Mesenchymal stem cell (in vitro differentiated cells and primary cell): ENCODE measurements around the gene HOXB6.

Source experiments
- DNase-seq: peaks from one replicate; pipeline ENCODE4 v3.0.0-alpha.2; 2013
- H2AFZ ChIP-seq: one replicate; pipeline ENCODE4 v1.6.1; 2013; ENCODE audit warnings: low read depth, mild to moderate bottlenecking, control low read depth, inconsistent platforms, low read length, moderate library complexity
- H2AK5ac ChIP-seq: 2 replicates; pipeline ENCODE4 v1.6.1; 2013; ENCODE audit warnings: low read length, moderate library complexity, mild to moderate bottlenecking, inconsistent platforms; ENCODE audit not compliant: severe bottlenecking
- H2BK120ac ChIP-seq: one replicate; pipeline ENCODE4 v1.6.1; 2013; ENCODE audit warnings: low read depth, mild to moderate bottlenecking, inconsistent platforms, low read length, moderate library complexity
- H2BK12ac ChIP-seq, 2 experiments: one replicate each; pipeline ENCODE4 v1.6.1; 2013; ENCODE audit warnings: inconsistent platforms in 2 of 2, low read length in 2 of 2, mild to moderate bottlenecking in 2 of 2, moderate library complexity in 2 of 2, control low read depth in 1 of 2
- H2BK15ac ChIP-seq: one replicate; pipeline ENCODE4 v1.6.1; 2013; ENCODE audit warnings: mild to moderate bottlenecking, low read depth, inconsistent platforms; ENCODE audit not compliant: poor library complexity, severe bottlenecking
- H2BK5ac ChIP-seq: 2 replicates; pipeline ENCODE4 v1.6.1; 2013; ENCODE audit warnings: low read depth, mild to moderate bottlenecking, low read length, control low read depth, inconsistent platforms; ENCODE audit not compliant: poor library complexity, severe bottlenecking
- H3K14ac ChIP-seq, 2 experiments: one replicate each; pipeline ENCODE4 v1.6.1; 2013; ENCODE audit warnings: inconsistent platforms in 2 of 2, low read length in 2 of 2, control low read depth in 1 of 2, mild to moderate bottlenecking in 1 of 2, moderate library complexity in 1 of 2
- H3K18ac ChIP-seq, 2 experiments: one replicate each; pipeline ENCODE4 v1.6.1; 2013; ENCODE audit warnings: inconsistent platforms in 2 of 2, low read length in 2 of 2, control low read depth in 1 of 2, low read depth in 1 of 2, mild to moderate bottlenecking in 1 of 2
- H3K23ac ChIP-seq, 2 experiments: one replicate each; pipeline ENCODE4 v1.6.1; 2013; ENCODE audit warnings: inconsistent platforms in 2 of 2, low read length in 2 of 2, mild to moderate bottlenecking in 2 of 2, moderate library complexity in 2 of 2, control low read depth in 1 of 2
- H3K27ac ChIP-seq: 2 replicates; pipeline ENCODE4 v1.5.1; 2013; ENCODE audit warnings: mild to moderate bottlenecking, moderate library complexity, low read length, control low read depth, inconsistent platforms; ENCODE audit not compliant: poor library complexity, severe bottlenecking
- H3K27me3 ChIP-seq, 2 experiments: 2 replicates each; pipeline versions ENCODE4 v1.6.1 to v1.7.0; 2013; ENCODE audit warnings: low read length in 2 of 2, mild to moderate bottlenecking in 2 of 2, moderate library complexity in 2 of 2, control low read depth in 1 of 2, inconsistent platforms in 1 of 2; ENCODE audit not compliant: control insufficient read depth in 1 of 2, insufficient read depth in 1 of 2
- H3K36me3 ChIP-seq, 2 experiments: 2 replicates each; pipeline versions ENCODE4 v1.6.1 to v1.7.0; 2013; ENCODE audit warnings: low read length in 2 of 2, control low read depth in 1 of 2, inconsistent platforms in 1 of 2, low read depth in 1 of 2, mild to moderate bottlenecking in 1 of 2; ENCODE audit not compliant: insufficient read depth in 2 of 2, control insufficient read depth in 1 of 2
- H3K4ac ChIP-seq, 2 experiments: one replicate each; pipeline ENCODE4 v1.6.1; 2013; ENCODE audit warnings: inconsistent platforms in 2 of 2, low read length in 2 of 2, mild to moderate bottlenecking in 2 of 2, moderate library complexity in 2 of 2, control low read depth in 1 of 2, low read depth in 1 of 2
- H3K4me1 ChIP-seq: 2 replicates; pipeline ENCODE4 v1.6.1; 2013; ENCODE audit warnings: low read depth, low read length, control low read depth; ENCODE audit not compliant: control insufficient read depth, insufficient read depth
- H3K4me2 ChIP-seq: 2 replicates; pipeline ENCODE4 v1.6.1; 2013; ENCODE audit warnings: low read length, mild to moderate bottlenecking, inconsistent platforms; ENCODE audit not compliant: poor library complexity, severe bottlenecking
- H3K4me3 ChIP-seq, 2 experiments: 2 replicates each; pipeline versions ENCODE4 v1.5.1 to v1.7.0; 2013; ENCODE audit warnings: low read length in 2 of 2, mild to moderate bottlenecking in 2 of 2, control low read depth in 1 of 2, low read depth in 1 of 2; ENCODE audit not compliant: insufficient read depth in 1 of 2
- H3K79me1 ChIP-seq: replicated peaks from 2 replicates; pipeline ENCODE4 v1.6.1; 2013; ENCODE audit warnings: mild to moderate bottlenecking, control low read depth, low read length, inconsistent platforms; ENCODE audit not compliant: poor library complexity, severe bottlenecking
- H3K9ac ChIP-seq: 2 replicates; pipeline ENCODE4 v1.7.0; 2013; ENCODE audit warnings: mild to moderate bottlenecking, low read length, moderate library complexity
- H3K9me3 ChIP-seq: 2 replicates; pipeline ENCODE4 v1.7.0; 2013; ENCODE audit warnings: mild to moderate bottlenecking, low read length; ENCODE audit not compliant: control insufficient read depth
- H4K8ac ChIP-seq: one replicate; pipeline ENCODE4 v1.6.1; 2013; ENCODE audit warnings: inconsistent platforms, mild to moderate bottlenecking, low read length, moderate library complexity
- H4K91ac ChIP-seq: one replicate; pipeline ENCODE4 v1.6.1; 2013; ENCODE audit warnings: mild to moderate bottlenecking, low read length, inconsistent platforms
- WGBS: methylation state at CpG from one replicate; pipeline ENCODE4 v1.1.7; 2013; ENCODE audit warnings: mixed read lengths; 5-methylcytosine and 5-hydroxymethylcytosine counted together

Gene HOXB6

DNA sequence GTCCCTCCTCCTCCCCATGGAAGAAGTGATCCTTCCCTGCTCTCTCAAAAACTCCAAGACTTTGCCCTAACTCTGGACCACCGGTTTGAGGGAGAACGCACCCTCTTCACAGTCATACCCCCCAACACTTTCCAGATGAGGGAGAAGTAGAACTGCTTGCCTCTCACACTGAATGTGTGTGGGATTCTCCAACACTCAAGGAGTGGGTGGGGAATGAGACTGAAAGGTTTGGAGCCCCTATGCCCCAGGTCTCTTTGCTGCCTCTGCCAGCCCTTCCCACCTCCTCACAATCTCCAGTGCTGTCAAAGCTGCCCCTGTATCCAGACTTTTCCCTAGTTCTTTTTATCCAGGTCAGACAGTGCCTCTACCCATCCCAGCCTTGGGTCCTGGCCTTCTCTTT is 38.1 kb downstream of the HOXB6 start:
- WGBS: no CpG with 5 or more reads among the region's 2 CpGs
- H3K4me2 ChIP-seq: no peak overlapping the region
- peak overlapping the region; percentile 21 for H2BK120ac ChIP-seq
- peak overlapping the region; percentile 15 for H2BK15ac ChIP-seq
- peak overlapping the region; percentile 45 to 67 for H3K18ac ChIP-seq
- H3K4ac ChIP-seq: peak overlapping the region; percentile 0 to 69
- peak overlapping the region in 1 of 2 experiments; percentile 28 for H3K23ac ChIP-seq
- peaks cover 42% of the 10 kb centered on the region for H3K4me1 ChIP-seq
- no peak overlapping the region for H3K4me3 ChIP-seq
- H3K27ac ChIP-seq: no peak overlapping the region
- H4K8ac ChIP-seq: peak overlapping the region; percentile 77
- H2BK12ac ChIP-seq: peak overlapping the region; percentile 57 to 84
- no peak for DNase-seq
- H3K14ac ChIP-seq: no peak overlapping the region
- no peak overlapping the region for H2AFZ ChIP-seq
- H3K9me3 ChIP-seq: no peaks in the 10 kb centered on the region
- peaks cover 11 to 23% of the 10 kb centered on the region in 2 experiments for H3K36me3 ChIP-seq
- H3K79me1 ChIP-seq: no peaks in the 10 kb centered on the region
- H2BK5ac ChIP-seq: no peak overlapping the region
- H3K27me3 ChIP-seq: no peaks in the 10 kb centered on the region
- peak overlapping the region; percentile 3 for H3K9ac ChIP-seq
- peak overlapping the region; percentile 52 for H4K91ac ChIP-seq
- no peak overlapping the region for H2AK5ac ChIP-seq

DNA sequence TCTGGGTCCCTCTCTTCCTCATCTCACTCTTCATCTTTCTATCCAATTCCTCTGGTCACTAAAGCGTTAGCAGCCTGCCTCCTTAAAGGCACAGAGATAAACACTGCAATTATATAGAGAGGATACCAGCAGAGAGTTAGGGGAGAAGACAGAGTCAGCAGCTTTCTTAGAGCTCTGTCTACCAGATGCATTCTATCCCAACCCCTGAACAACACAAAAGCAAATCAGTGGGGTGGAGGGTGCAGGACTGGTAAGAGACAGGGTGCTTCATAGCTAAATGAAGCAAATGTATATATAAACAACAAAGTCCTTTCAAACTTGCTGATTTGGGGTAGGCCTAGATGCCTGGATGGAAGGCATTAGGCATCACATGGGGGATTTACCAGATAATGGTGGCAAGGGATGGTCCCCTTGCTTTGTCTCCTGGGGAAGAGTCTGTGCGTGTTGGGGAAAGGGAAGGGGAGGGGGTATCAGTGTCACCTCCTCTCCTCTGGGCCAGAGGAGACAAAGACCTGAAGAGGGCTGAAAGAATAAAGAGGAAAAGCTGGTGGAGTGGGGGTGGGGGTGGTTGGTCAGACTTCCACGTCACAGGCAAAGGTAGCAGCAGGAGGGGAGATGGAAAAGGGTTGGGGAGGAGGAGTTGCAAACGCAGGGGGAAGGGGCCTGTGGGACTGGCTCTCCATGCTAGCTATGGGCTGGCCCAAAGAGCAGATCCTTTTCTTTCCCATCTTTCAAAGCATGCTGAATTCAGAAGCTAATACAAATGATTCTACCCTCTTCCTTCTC is 38.7 kb downstream of the HOXB6 start:
- 39% methylated on average over 3 of the region's 4 CpGs for WGBS
- H4K8ac ChIP-seq: no peak overlapping the region
- H3K23ac ChIP-seq: peak overlapping the region in 1 of 2 experiments; percentile 18
- H2BK12ac ChIP-seq: peak overlapping the region; percentile 12 to 29
- no peak overlapping the region for H3K27ac ChIP-seq
- H2BK5ac ChIP-seq: no peak overlapping the region
- H3K14ac ChIP-seq: no peak overlapping the region
- H3K36me3 ChIP-seq: peaks cover 11 to 26% of the 10 kb centered on the region in 2 experiments
- H3K4ac ChIP-seq: peak overlapping the region; percentile 6 to 16
- no peak overlapping the region for H2BK15ac ChIP-seq
- DNase-seq: no peak
- no peak overlapping the region for H2AFZ ChIP-seq
- H4K91ac ChIP-seq: peak overlapping the region; percentile 23
- H3K4me2 ChIP-seq: no peak overlapping the region
- H3K27me3 ChIP-seq: no peaks in the 10 kb centered on the region
- peak overlapping the region; percentile 18 for H2AK5ac ChIP-seq
- peak overlapping the region in 1 of 2 experiments; percentile 35 for H3K18ac ChIP-seq
- no peaks in the 10 kb centered on the region for H3K79me1 ChIP-seq
- H3K9me3 ChIP-seq: no peaks in the 10 kb centered on the region
- H3K9ac ChIP-seq: peak overlapping the region; percentile 20
- peaks cover 40% of the 10 kb centered on the region for H3K4me1 ChIP-seq
- H2BK120ac ChIP-seq: peak overlapping the region; percentile 21
- peak overlapping the region in 1 of 2 experiments; percentile 30 for H3K4me3 ChIP-seq

DNA sequence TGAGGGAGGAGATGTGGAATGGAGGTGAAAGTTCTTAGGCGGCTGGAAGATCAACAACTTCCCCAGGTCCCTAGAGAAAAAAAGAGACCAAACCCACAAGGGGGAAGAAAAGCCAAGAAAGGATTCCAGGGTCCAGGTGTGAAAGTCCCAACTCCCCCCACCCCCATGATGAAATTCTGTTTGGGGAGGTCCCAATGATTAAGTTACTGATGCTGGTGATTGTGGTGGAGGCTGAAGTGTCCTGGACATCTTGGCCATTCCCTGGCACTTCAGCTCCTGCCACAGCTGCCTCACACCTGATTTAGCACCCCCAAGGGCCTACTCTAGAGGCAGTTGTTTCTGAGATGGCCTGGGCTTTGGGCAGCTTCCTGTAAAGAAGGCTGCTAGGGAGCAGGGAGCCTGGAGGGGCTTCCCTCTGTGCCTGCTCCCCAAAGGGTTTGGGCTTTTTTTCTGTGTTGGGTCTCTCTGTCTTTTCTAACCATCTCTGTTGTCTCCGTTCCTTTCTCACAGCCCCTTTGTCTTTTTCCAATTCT is 39.7 kb downstream of the HOXB6 start:
- WGBS: 33% methylated on average over 1 of the region's 2 CpGs
- peak; percentile 53 for DNase-seq
- no peak overlapping the region for H3K23ac ChIP-seq

More for the DNA sequence above, 39.7 kb downstream of the HOXB6 start:
- Histone ChIP-seq H3K9me3 (no peaks in the 10 kb centered on the region), H2AFZ (no peak overlapping the region), H3K4ac (peak overlapping the region; percentile 34 to 36), H3K36me3 (peaks cover 15 to 26% of the 10 kb centered on the region in 2 experiments), H3K27me3 (no peaks in the 10 kb centered on the region), H2BK12ac (peak overlapping the region in 1 of 2 experiments; percentile 38), H3K14ac (no peak overlapping the region), H2BK15ac (peak overlapping the region; percentile 65), H3K79me1 (no peaks in the 10 kb centered on the region), H2BK120ac (peak overlapping the region; percentile 27), H3K4me3 (peak overlapping the region in 1 of 2 experiments; percentile 77), H3K4me1 (peaks cover 39% of the 10 kb centered on the region), H3K4me2 (peak overlapping the region; percentile 89), H4K8ac (no peak overlapping the region), H2BK5ac (no peak overlapping the region), H3K27ac (no peak overlapping the region), H4K91ac (peak overlapping the region; percentile 62), H2AK5ac (peak overlapping the region; percentile 86), H3K9ac (peak overlapping the region; percentile 86), H3K18ac (peak overlapping the region; percentile 58 to 61)
